OCI-M1 (cell line): ENCODE results near the gene CEP170B.
"Not testable (repeated sequence)": the region's sequence is repeated elsewhere in the genome, so short reads cannot be mapped to it uniquely, and the experiment has no call there.

Experiments
- DNase-seq: peaks from one replicate; lab custom pipeline; 2025; lab: John Stamatoyannopoulos, UW

Gene CEP170B

DNA sequence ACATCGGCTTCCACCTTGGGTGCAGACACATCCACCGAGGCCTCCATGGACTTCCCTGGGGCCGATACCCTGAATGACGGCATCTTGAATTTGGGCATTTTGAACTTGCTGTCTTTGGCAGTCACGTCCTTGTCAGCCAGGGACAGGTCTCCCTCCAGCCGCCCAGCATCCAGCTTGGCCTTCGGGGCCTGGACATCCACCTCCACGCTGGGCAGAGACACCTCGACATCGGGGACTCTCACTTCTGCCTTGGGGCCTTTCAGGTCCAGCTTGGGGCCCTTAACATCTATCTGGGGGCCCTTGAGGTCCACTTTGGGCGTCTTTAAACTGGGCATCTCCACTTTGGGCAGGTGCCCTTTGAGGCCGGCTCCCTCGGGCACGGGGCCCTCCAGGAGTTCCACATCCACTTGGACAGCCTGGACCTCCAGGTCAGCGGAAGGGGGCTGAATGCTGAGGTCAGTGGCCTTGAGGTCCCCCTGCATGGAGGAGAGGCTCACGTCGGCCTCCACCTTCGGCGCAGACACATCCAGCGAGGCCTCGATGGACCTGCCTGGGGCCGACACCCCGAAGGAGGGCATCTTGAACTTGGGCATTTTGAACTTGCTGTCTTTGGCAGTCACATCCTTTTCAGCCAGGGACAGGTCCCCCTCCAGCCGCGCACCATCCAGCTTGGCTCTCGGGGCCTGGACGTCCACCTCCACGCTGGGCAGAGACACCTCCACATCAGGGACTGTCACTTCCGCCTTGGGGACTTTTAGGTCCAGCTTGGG lies 79.6 kb downstream of the CEP170B start:
- DNase-seq = not testable (repeated sequence)

- DNase-seq = not testable (repeated sequence)
Observed at GRCh38 chr14:104945266-104945665, 80.2 kb downstream of the CEP170B start.
